Mammary epithelial cell (primary cell): Measurements from ENCODE around the gene FCHSD2.

ENCODE experiments used
- CTCF ChIP-seq, 2 donors: IDR thresholded peaks in 1 of 2; conservative IDR thresholded peaks in 1 of 2; 2 replicates each; pipeline ENCODE4 v1.5.1; 2011 to 2012; ENCODE audit warnings: inconsistent platforms in 2 of 2, low read length in 2 of 2, mild to moderate bottlenecking in 2 of 2, control low read depth in 1 of 2, low read depth in 1 of 2; ENCODE audit not compliant: insufficient read depth in 1 of 2; ENCODE audit errors: extremely low read depth in 1 of 2
- EZH2 ChIP-seq: IDR thresholded peaks from 2 replicates; pipeline ENCODE4 v1.6.1; 2012; ENCODE audit warnings: low read length, inconsistent platforms, borderline replicate concordance

- no peak for TF ChIP-seq CTCF (conservative IDR thresholded peaks at IDR 0.05 in 1 of 2, IDR thresholded peaks at IDR 0.05 in 1 of 2; ENCODE audit: extremely low read depth in 1 of 2, insufficient read depth in 1 of 2, low read depth in 1 of 2, low read length in 2 of 2)
- TF ChIP-seq EZH2 = no peak
Measured at GRCh38 chr11:73034777-73035176, 107.3 kb downstream of the FCHSD2 start.
